ENCODE measurements around the gene RYR2. TPM values are rescaled to one million over a fixed set of nuclear protein-coding genes. Genes with fewer than 3 reads are reported as not detected.

RYR2 gene
- total RNA-seq, 1 donor from 2014 or later = 5.4 TPM

- Mint-ChIP-seq H3K4me1 (ENCODE audit: unreplicated experiment) (peaks cover 2% of the 10 kb centered on the region), H3K4me3 (ENCODE audit: unreplicated experiment) (no peak overlapping the region), H3K27me3 (ENCODE audit: unreplicated experiment) (peaks cover 4% of the 10 kb centered on the region), H3K27ac (ENCODE audit: unreplicated experiment) (no peak overlapping the region), H3K9me3 (ENCODE audit: unreplicated experiment) (no peaks in the 10 kb centered on the region), H3K36me3 (ENCODE audit: low read depth, unreplicated experiment) (no peaks in the 10 kb centered on the region)
- no peak for DNase-seq (ENCODE audit: low spot score)
- no peak for TF ChIP-seq CTCF (IDR thresholded peaks at IDR 0.05; ENCODE audit: unreplicated experiment)
Observed at GRCh38 chr1:237112663-237113062, 70.7 kb downstream of the RYR2 start.

GRCh38 chr1:237115035-237115434, 73.1 kb downstream of the RYR2 start:
- H3K9me3 Mint-ChIP-seq (ENCODE audit: unreplicated experiment) = no peaks in the 10 kb centered on the region
- H3K27ac Mint-ChIP-seq (ENCODE audit: unreplicated experiment) = no peak overlapping the region
- peaks cover 2% of the 10 kb centered on the region for H3K4me1 Mint-ChIP-seq (ENCODE audit: unreplicated experiment)
- H3K4me3 Mint-ChIP-seq (ENCODE audit: unreplicated experiment) = no peak overlapping the region
- no peaks in the 10 kb centered on the region for H3K36me3 Mint-ChIP-seq (ENCODE audit: low read depth, unreplicated experiment)
- DNase-seq (ENCODE audit: low spot score) = no peak
- H3K27me3 Mint-ChIP-seq (ENCODE audit: unreplicated experiment) = peaks cover 4% of the 10 kb centered on the region
- TF ChIP-seq CTCF (IDR thresholded peaks at IDR 0.05; ENCODE audit: unreplicated experiment) = no peak

- H3K4me1 Mint-ChIP-seq (ENCODE audit: unreplicated experiment) = peaks cover 2% of the 10 kb centered on the region
- no peak overlapping the region for H3K27ac Mint-ChIP-seq (ENCODE audit: unreplicated experiment)
- no peak for TF ChIP-seq CTCF (IDR thresholded peaks at IDR 0.05; ENCODE audit: unreplicated experiment)
- H3K4me3 Mint-ChIP-seq (ENCODE audit: unreplicated experiment) = no peak overlapping the region
- peaks cover 3% of the 10 kb centered on the region for H3K36me3 Mint-ChIP-seq (ENCODE audit: low read depth, unreplicated experiment)
- DNase-seq (ENCODE audit: low spot score) = no peak
- no peaks in the 10 kb centered on the region for H3K9me3 Mint-ChIP-seq (ENCODE audit: unreplicated experiment)
- H3K27me3 Mint-ChIP-seq (ENCODE audit: unreplicated experiment) = no peaks in the 10 kb centered on the region
Observed at GRCh38 chr1:237119091-237119490, 77.1 kb downstream of the RYR2 start.

- no peaks in the 10 kb centered on the region for H3K9me3 Mint-ChIP-seq (ENCODE audit: unreplicated experiment)
- DNase-seq (ENCODE audit: low spot score) = no peak
- TF ChIP-seq CTCF (IDR thresholded peaks at IDR 0.05; ENCODE audit: unreplicated experiment) = no peak
- H3K36me3 Mint-ChIP-seq (ENCODE audit: low read depth, unreplicated experiment) = peaks cover 3% of the 10 kb centered on the region
- H3K27ac Mint-ChIP-seq (ENCODE audit: unreplicated experiment) = no peak overlapping the region
- peaks cover 2% of the 10 kb centered on the region for H3K4me1 Mint-ChIP-seq (ENCODE audit: unreplicated experiment)
- no peak overlapping the region for H3K4me3 Mint-ChIP-seq (ENCODE audit: unreplicated experiment)
- H3K27me3 Mint-ChIP-seq (ENCODE audit: unreplicated experiment) = no peaks in the 10 kb centered on the region
Observed at GRCh38 chr1:237120683-237121082, 78.7 kb downstream of the RYR2 start.

- Mint-ChIP-seq H3K4me3 (ENCODE audit: unreplicated experiment) (no peak overlapping the region), H3K4me1 (ENCODE audit: unreplicated experiment) (peaks cover 2% of the 10 kb centered on the region), H3K27me3 (ENCODE audit: unreplicated experiment) (peaks cover 1% of the 10 kb centered on the region), H3K27ac (ENCODE audit: unreplicated experiment) (no peak overlapping the region), H3K36me3 (ENCODE audit: low read depth, unreplicated experiment) (peaks cover 3% of the 10 kb centered on the region), H3K9me3 (ENCODE audit: unreplicated experiment) (peaks cover 4% of the 10 kb centered on the region)
- peak; percentile 21 for DNase-seq (ENCODE audit: low spot score)
- TF ChIP-seq CTCF (IDR thresholded peaks at IDR 0.05; ENCODE audit: unreplicated experiment) = peak; percentile 58
Observed at GRCh38 chr1:237124856-237125462, 83.0 kb downstream of the RYR2 start.

Data from endothelial cell (in vitro differentiated cells).